ENCODE results near the gene CD7. TPM values are rescaled to one million over a fixed set of nuclear protein-coding genes. Genes with fewer than 3 reads are reported as not detected.

The CD7 gene
- total and polyA plus RNA-seq, 9 of the 15 experiments (the other 6 are each of a cell fraction or from before 2014, with no cell fraction given), result 0.21 to 0.35 TPM; not detected in 7

DNA sequence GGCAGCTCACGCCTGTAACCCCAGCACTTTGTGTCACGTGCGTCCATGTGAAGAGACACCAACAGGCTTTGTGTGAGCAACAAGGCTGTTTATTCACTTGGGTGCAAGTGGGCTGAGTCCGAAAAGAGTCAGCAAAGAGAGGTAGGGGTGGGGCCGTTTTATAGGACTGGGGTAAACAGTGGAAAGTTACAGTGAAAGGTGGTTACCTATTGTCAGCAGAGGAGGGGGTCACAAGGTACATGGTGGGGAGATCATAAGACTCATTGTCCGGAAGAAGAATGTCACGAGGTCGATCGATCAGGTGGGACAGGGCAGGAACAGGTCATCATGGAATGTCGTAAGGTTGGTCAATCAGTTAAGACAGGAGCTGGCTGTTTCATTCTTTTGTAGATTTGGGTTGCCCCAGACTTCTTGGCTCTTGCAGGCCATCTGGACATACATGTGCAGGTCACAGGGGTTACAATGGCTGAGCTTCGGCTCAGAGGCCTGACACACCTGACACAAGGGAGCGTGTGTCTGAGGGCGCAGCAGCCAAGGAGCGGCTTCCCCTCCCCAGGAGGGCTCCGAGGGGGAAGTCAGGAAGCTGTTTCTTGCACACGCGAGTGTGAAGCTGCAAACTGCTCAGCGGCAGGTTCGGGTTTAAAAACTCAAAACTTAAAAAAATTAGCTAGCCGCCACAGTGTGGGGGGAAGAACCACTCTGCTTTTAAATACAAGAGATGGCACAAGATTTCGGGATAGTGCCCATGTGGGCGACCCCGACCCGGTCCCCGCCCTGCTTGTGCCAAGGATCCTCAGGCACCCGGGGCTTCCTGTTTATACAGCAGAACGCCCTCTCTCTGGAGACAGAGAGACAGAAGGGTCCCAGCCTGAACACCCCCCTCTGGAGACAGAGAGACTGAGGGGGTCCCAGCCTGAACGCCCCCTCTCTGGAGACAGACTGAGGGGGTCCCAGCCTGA is 29.2 kb upstream of the CD7 start (continued):
- TF ChIP-seq, protein P1, sequence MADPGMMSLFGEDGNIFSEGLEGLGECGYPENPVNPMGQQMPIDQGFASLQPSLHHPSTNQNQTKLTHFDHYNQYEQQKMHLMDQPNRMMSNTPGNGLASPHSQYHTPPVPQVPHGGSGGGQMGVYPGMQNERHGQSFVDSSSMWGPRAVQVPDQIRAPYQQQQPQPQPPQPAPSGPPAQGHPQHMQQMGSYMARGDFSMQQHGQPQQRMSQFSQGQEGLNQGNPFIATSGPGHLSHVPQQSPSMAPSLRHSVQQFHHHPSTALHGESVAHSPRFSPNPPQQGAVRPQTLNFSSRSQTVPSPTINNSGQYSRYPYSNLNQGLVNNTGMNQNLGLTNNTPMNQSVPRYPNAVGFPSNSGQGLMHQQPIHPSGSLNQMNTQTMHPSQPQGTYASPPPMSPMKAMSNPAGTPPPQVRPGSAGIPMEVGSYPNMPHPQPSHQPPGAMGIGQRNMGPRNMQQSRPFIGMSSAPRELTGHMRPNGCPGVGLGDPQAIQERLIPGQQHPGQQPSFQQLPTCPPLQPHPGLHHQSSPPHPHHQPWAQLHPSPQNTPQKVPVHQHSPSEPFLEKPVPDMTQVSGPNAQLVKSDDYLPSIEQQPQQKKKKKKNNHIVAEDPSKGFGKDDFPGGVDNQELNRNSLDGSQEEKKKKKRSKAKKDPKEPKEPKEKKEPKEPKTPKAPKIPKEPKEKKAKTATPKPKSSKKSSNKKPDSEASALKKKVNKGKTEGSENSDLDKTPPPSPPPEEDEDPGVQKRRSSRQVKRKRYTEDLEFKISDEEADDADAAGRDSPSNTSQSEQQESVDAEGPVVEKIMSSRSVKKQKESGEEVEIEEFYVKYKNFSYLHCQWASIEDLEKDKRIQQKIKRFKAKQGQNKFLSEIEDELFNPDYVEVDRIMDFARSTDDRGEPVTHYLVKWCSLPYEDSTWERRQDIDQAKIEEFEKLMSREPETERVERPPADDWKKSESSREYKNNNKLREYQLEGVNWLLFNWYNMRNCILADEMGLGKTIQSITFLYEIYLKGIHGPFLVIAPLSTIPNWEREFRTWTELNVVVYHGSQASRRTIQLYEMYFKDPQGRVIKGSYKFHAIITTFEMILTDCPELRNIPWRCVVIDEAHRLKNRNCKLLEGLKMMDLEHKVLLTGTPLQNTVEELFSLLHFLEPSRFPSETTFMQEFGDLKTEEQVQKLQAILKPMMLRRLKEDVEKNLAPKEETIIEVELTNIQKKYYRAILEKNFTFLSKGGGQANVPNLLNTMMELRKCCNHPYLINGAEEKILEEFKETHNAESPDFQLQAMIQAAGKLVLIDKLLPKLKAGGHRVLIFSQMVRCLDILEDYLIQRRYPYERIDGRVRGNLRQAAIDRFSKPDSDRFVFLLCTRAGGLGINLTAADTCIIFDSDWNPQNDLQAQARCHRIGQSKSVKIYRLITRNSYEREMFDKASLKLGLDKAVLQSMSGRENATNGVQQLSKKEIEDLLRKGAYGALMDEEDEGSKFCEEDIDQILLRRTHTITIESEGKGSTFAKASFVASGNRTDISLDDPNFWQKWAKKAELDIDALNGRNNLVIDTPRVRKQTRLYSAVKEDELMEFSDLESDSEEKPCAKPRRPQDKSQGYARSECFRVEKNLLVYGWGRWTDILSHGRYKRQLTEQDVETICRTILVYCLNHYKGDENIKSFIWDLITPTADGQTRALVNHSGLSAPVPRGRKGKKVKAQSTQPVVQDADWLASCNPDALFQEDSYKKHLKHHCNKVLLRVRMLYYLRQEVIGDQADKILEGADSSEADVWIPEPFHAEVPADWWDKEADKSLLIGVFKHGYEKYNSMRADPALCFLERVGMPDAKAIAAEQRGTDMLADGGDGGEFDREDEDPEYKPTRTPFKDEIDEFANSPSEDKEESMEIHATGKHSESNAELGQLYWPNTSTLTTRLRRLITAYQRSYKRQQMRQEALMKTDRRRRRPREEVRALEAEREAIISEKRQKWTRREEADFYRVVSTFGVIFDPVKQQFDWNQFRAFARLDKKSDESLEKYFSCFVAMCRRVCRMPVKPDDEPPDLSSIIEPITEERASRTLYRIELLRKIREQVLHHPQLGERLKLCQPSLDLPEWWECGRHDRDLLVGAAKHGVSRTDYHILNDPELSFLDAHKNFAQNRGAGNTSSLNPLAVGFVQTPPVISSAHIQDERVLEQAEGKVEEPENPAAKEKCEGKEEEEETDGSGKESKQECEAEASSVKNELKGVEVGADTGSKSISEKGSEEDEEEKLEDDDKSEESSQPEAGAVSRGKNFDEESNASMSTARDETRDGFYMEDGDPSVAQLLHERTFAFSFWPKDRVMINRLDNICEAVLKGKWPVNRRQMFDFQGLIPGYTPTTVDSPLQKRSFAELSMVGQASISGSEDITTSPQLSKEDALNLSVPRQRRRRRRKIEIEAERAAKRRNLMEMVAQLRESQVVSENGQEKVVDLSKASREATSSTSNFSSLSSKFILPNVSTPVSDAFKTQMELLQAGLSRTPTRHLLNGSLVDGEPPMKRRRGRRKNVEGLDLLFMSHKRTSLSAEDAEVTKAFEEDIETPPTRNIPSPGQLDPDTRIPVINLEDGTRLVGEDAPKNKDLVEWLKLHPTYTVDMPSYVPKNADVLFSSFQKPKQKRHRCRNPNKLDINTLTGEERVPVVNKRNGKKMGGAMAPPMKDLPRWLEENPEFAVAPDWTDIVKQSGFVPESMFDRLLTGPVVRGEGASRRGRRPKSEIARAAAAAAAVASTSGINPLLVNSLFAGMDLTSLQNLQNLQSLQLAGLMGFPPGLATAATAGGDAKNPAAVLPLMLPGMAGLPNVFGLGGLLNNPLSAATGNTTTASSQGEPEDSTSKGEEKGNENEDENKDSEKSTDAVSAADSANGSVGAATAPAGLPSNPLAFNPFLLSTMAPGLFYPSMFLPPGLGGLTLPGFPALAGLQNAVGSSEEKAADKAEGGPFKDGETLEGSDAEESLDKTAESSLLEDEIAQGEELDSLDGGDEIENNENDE (IDR thresholded peaks at IDR 0.05; ENCODE audit: low read depth, low read length), result no peak
- TF ChIP-seq NFXL1 (CRISPR knock-in tag; IDR thresholded peaks at IDR 0.05) (no peak), POLR3A (IDR thresholded peaks at IDR 0.05; ENCODE audit: borderline replicate concordance, extremely low read depth, insufficient read depth, insufficient read length) (no peak), SPI1 (IDR thresholded peaks at IDR 0.05; ENCODE audit: borderline replicate concordance, low read depth, low read length) (no peak), HSF4 (CRISPR knock-in tag; IDR thresholded peaks at IDR 0.05; ENCODE audit: borderline replicate concordance) (peak; percentile 30; the same call in 1 of the 2 replicates), SIN3A (IDR thresholded peaks at IDR 0.05; ENCODE audit: borderline replicate concordance in 2 of 2, control insufficient read depth in 1 of 2, low read depth in 2 of 2, low read length in 2 of 2) (no peak), EP400 (IDR thresholded peaks at IDR 0.05) (no peak), TAF15 (IDR thresholded peaks at IDR 0.05; ENCODE audit: low read depth, low read length) (no peak), SLC30A9 (CRISPR knock-in tag; IDR thresholded peaks at IDR 0.05) (no peak)
- TF ChIP-seq, protein P2, sequence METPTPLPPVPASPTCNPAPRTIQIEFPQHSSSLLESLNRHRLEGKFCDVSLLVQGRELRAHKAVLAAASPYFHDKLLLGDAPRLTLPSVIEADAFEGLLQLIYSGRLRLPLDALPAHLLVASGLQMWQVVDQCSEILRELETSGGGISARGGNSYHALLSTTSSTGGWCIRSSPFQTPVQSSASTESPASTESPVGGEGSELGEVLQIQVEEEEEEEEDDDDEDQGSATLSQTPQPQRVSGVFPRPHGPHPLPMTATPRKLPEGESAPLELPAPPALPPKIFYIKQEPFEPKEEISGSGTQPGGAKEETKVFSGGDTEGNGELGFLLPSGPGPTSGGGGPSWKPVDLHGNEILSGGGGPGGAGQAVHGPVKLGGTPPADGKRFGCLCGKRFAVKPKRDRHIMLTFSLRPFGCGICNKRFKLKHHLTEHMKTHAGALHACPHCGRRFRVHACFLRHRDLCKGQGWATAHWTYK (CRISPR knock-in tag; IDR thresholded peaks at IDR 0.05), result peak; percentile 69
- TF ChIP-seq, protein P3, sequence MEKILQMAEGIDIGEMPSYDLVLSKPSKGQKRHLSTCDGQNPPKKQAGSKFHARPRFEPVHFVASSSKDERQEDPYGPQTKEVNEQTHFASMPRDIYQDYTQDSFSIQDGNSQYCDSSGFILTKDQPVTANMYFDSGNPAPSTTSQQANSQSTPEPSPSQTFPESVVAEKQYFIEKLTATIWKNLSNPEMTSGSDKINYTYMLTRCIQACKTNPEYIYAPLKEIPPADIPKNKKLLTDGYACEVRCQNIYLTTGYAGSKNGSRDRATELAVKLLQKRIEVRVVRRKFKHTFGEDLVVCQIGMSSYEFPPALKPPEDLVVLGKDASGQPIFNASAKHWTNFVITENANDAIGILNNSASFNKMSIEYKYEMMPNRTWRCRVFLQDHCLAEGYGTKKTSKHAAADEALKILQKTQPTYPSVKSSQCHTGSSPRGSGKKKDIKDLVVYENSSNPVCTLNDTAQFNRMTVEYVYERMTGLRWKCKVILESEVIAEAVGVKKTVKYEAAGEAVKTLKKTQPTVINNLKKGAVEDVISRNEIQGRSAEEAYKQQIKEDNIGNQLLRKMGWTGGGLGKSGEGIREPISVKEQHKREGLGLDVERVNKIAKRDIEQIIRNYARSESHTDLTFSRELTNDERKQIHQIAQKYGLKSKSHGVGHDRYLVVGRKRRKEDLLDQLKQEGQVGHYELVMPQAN (IDR thresholded peaks at IDR 0.05; ENCODE audit: borderline replicate concordance), result no peak

Data from K562 (cell line).